Measurements from ENCODE around the gene PTH2. TPM values are rescaled to one million over a fixed set of nuclear protein-coding genes. Genes with fewer than 3 reads are reported as not detected.

Gene PTH2
- not detected for total RNA-seq

GRCh38 chr19:49423071-49423984 is at the start of gene PTH2:
Gene PTH2, minus strand, starts transcription at chr19:49423441. Its CDS starts 102 bp downstream, at chr19:49423339.
- Histone ChIP-seq H3K4me3 (ENCODE audit: low read length in 3 of 3) (peak within 1 kb of the TSS; percentile 27 to 52 (median 46)), H3K4me1 (ENCODE audit: control insufficient read depth in 3 of 3, insufficient read depth in 3 of 3, low read length in 3 of 3) (peaks cover 18 to 21% (median 19%) of the 10 kb centered on the region in 3 donors), H3K9me3 (ENCODE audit: control insufficient read depth in 3 of 3, low read length in 3 of 3) (no peaks in the 10 kb centered on the region), H3K27ac (ENCODE audit: low read depth, low read length) (no peak within 1 kb of the TSS), H3K36me3 (ENCODE audit: control insufficient read depth in 3 of 3, insufficient read depth in 3 of 3, low read length in 3 of 3) (no peaks in the 10 kb centered on the region), H3K27me3 (ENCODE audit: control insufficient read depth in 3 of 3, insufficient read depth in 3 of 3, low read length in 3 of 3) (peaks cover 88 to 89% (median 88%) of the 10 kb centered on the region in 3 donors), H3K9ac (ENCODE audit: low read depth in 1 of 3, low read length in 3 of 3) (peak within 1 kb of the TSS in 2 of 3 donors; percentile 32 to 40)

- Histone ChIP-seq H3K27me3 (ENCODE audit: control insufficient read depth in 3 of 3, insufficient read depth in 3 of 3, low read length in 3 of 3) (no peaks in the 10 kb centered on the region), H3K36me3 (ENCODE audit: control insufficient read depth in 3 of 3, insufficient read depth in 3 of 3, low read length in 3 of 3) (peaks cover 0 to 3% (median 0%) of the 10 kb centered on the region in 3 donors), H3K4me1 (ENCODE audit: control insufficient read depth in 3 of 3, insufficient read depth in 3 of 3, low read length in 3 of 3) (peaks cover 23 to 29% (median 27%) of the 10 kb centered on the region in 3 donors), H3K27ac (ENCODE audit: low read depth, low read length) (no peak overlapping the region), H3K9ac (ENCODE audit: low read depth in 1 of 3, low read length in 3 of 3) (peak overlapping the region in 1 of 3 donors; percentile 3), H3K4me3 (ENCODE audit: low read length in 3 of 3) (no peak overlapping the region), H3K9me3 (ENCODE audit: control insufficient read depth in 3 of 3, low read length in 3 of 3) (no peaks in the 10 kb centered on the region)
Measured at GRCh38 chr19:49472936-49473335, 49.7 kb upstream of the PTH2 start.

GRCh38 chr19:49470615-49470978 is 47.4 kb upstream of the PTH2 start:
- peaks cover 2 to 4% (median 3%) of the 10 kb centered on the region in 3 donors for H3K36me3 ChIP-seq (ENCODE audit: control insufficient read depth in 3 of 3, insufficient read depth in 3 of 3, low read length in 3 of 3)
- no peak overlapping the region for H3K4me3 ChIP-seq (ENCODE audit: low read length in 3 of 3)
- H3K27ac ChIP-seq (ENCODE audit: low read depth, low read length), result no peak overlapping the region
- peaks cover 23 to 29% (median 27%) of the 10 kb centered on the region in 3 donors for H3K4me1 ChIP-seq (ENCODE audit: control insufficient read depth in 3 of 3, insufficient read depth in 3 of 3, low read length in 3 of 3)
- no peaks in the 10 kb centered on the region for H3K9me3 ChIP-seq (ENCODE audit: control insufficient read depth in 3 of 3, low read length in 3 of 3)
- H3K27me3 ChIP-seq (ENCODE audit: control insufficient read depth in 3 of 3, insufficient read depth in 3 of 3, low read length in 3 of 3), result no peaks in the 10 kb centered on the region
- H3K9ac ChIP-seq (ENCODE audit: low read depth in 1 of 3, low read length in 3 of 3), result no peak overlapping the region

- Histone ChIP-seq H3K27me3 (ENCODE audit: control insufficient read depth in 3 of 3, insufficient read depth in 3 of 3, low read length in 3 of 3) (no peaks in the 10 kb centered on the region), H3K9me3 (ENCODE audit: control insufficient read depth in 3 of 3, low read length in 3 of 3) (no peaks in the 10 kb centered on the region), H3K36me3 (ENCODE audit: control insufficient read depth in 3 of 3, insufficient read depth in 3 of 3, low read length in 3 of 3) (peaks cover 3 to 5% (median 4%) of the 10 kb centered on the region in 3 donors), H3K9ac (ENCODE audit: low read depth in 1 of 3, low read length in 3 of 3) (no peak overlapping the region), H3K4me3 (ENCODE audit: low read length in 3 of 3) (no peak overlapping the region), H3K27ac (ENCODE audit: low read depth, low read length) (no peak overlapping the region), H3K4me1 (ENCODE audit: control insufficient read depth in 3 of 3, insufficient read depth in 3 of 3, low read length in 3 of 3) (peaks cover 21 to 29% (median 25%) of the 10 kb centered on the region in 3 donors)
Measured at GRCh38 chr19:49469828-49470614, 46.8 kb upstream of the PTH2 start.

GRCh38 chr19:49468746-49469447 is 45.7 kb upstream of the PTH2 start:
- Histone ChIP-seq H3K9ac (ENCODE audit: low read depth in 1 of 3, low read length in 3 of 3) (no peak overlapping the region), H3K27me3 (ENCODE audit: control insufficient read depth in 3 of 3, insufficient read depth in 3 of 3, low read length in 3 of 3) (no peaks in the 10 kb centered on the region), H3K27ac (ENCODE audit: low read depth, low read length) (peak overlapping the region; percentile 60), H3K4me1 (ENCODE audit: control insufficient read depth in 3 of 3, insufficient read depth in 3 of 3, low read length in 3 of 3) (peaks cover 12 to 23% (median 18%) of the 10 kb centered on the region in 3 donors), H3K4me3 (ENCODE audit: low read length in 3 of 3) (no peak overlapping the region), H3K36me3 (ENCODE audit: control insufficient read depth in 3 of 3, insufficient read depth in 3 of 3, low read length in 3 of 3) (peaks cover 3 to 6% (median 4%) of the 10 kb centered on the region in 3 donors), H3K9me3 (ENCODE audit: control insufficient read depth in 3 of 3, low read length in 3 of 3) (no peaks in the 10 kb centered on the region)

- Histone ChIP-seq H3K27me3 (ENCODE audit: control insufficient read depth in 3 of 3, insufficient read depth in 3 of 3, low read length in 3 of 3) (no peaks in the 10 kb centered on the region), H3K4me1 (ENCODE audit: control insufficient read depth in 3 of 3, insufficient read depth in 3 of 3, low read length in 3 of 3) (peaks cover 7 to 17% (median 12%) of the 10 kb centered on the region in 3 donors), H3K4me3 (ENCODE audit: low read length in 3 of 3) (no peak overlapping the region)
Measured at GRCh38 chr19:49468199-49468598, 45.0 kb upstream of the PTH2 start.

GRCh38 chr19:49465371-49465770 is 42.1 kb upstream of the PTH2 start:
- no peaks in the 10 kb centered on the region for H3K9me3 ChIP-seq (ENCODE audit: control insufficient read depth in 3 of 3, low read length in 3 of 3)
- no peak overlapping the region for H3K27ac ChIP-seq (ENCODE audit: low read depth, low read length)
- no peak overlapping the region for H3K4me3 ChIP-seq (ENCODE audit: low read length in 3 of 3)
- H3K9ac ChIP-seq (ENCODE audit: low read depth in 1 of 3, low read length in 3 of 3), result no peak overlapping the region
- peaks cover 7 to 12% (median 9%) of the 10 kb centered on the region in 3 donors for H3K4me1 ChIP-seq (ENCODE audit: control insufficient read depth in 3 of 3, insufficient read depth in 3 of 3, low read length in 3 of 3)
- H3K27me3 ChIP-seq (ENCODE audit: control insufficient read depth in 3 of 3, insufficient read depth in 3 of 3, low read length in 3 of 3), result no peaks in the 10 kb centered on the region
- H3K36me3 ChIP-seq (ENCODE audit: control insufficient read depth in 3 of 3, insufficient read depth in 3 of 3, low read length in 3 of 3), result peaks cover 3 to 6% (median 6%) of the 10 kb centered on the region in 3 donors

More at GRCh38 chr19:49468199-49468598, 45.0 kb upstream of the PTH2 start:
- H3K36me3 ChIP-seq (ENCODE audit: control insufficient read depth in 3 of 3, insufficient read depth in 3 of 3, low read length in 3 of 3), result peaks cover 3 to 6% (median 4%) of the 10 kb centered on the region in 3 donors
- H3K27ac ChIP-seq (ENCODE audit: low read depth, low read length), result peak overlapping the region; percentile 60
- no peaks in the 10 kb centered on the region for H3K9me3 ChIP-seq (ENCODE audit: control insufficient read depth in 3 of 3, low read length in 3 of 3)
- no peak overlapping the region for H3K9ac ChIP-seq (ENCODE audit: low read depth in 1 of 3, low read length in 3 of 3)

- H3K36me3 ChIP-seq (ENCODE audit: control insufficient read depth in 3 of 3, insufficient read depth in 3 of 3, low read length in 3 of 3), result peaks cover 3 to 6% (median 6%) of the 10 kb centered on the region in 3 donors
- peaks cover 7 to 8% (median 8%) of the 10 kb centered on the region in 3 donors for H3K4me1 ChIP-seq (ENCODE audit: control insufficient read depth in 3 of 3, insufficient read depth in 3 of 3, low read length in 3 of 3)
- no peak overlapping the region for H3K4me3 ChIP-seq (ENCODE audit: low read length in 3 of 3)
- H3K9me3 ChIP-seq (ENCODE audit: control insufficient read depth in 3 of 3, low read length in 3 of 3), result no peaks in the 10 kb centered on the region
- no peaks in the 10 kb centered on the region for H3K27me3 ChIP-seq (ENCODE audit: control insufficient read depth in 3 of 3, insufficient read depth in 3 of 3, low read length in 3 of 3)
- no peak overlapping the region for H3K27ac ChIP-seq (ENCODE audit: low read depth, low read length)
- no peak overlapping the region for H3K9ac ChIP-seq (ENCODE audit: low read depth in 1 of 3, low read length in 3 of 3)
Measured at GRCh38 chr19:49463960-49464740, 40.9 kb upstream of the PTH2 start.

GRCh38 chr19:49462492-49462891 is 39.3 kb upstream of the PTH2 start:
- H3K9ac ChIP-seq (ENCODE audit: low read depth in 1 of 3, low read length in 3 of 3), result no peak overlapping the region
- H3K9me3 ChIP-seq (ENCODE audit: control insufficient read depth in 3 of 3, low read length in 3 of 3), result no peaks in the 10 kb centered on the region
- H3K27me3 ChIP-seq (ENCODE audit: control insufficient read depth in 3 of 3, insufficient read depth in 3 of 3, low read length in 3 of 3), result no peaks in the 10 kb centered on the region
- peaks cover 0 to 4% (median 4%) of the 10 kb centered on the region in 3 donors for H3K4me1 ChIP-seq (ENCODE audit: control insufficient read depth in 3 of 3, insufficient read depth in 3 of 3, low read length in 3 of 3)
- no peak overlapping the region for H3K27ac ChIP-seq (ENCODE audit: low read depth, low read length)
- H3K36me3 ChIP-seq (ENCODE audit: control insufficient read depth in 3 of 3, insufficient read depth in 3 of 3, low read length in 3 of 3), result peaks cover 0 to 6% (median 6%) of the 10 kb centered on the region in 3 donors
- H3K4me3 ChIP-seq (ENCODE audit: low read length in 3 of 3), result no peak overlapping the region
